ENCODE results near the gene FICD. TPM values are rescaled to one million over a fixed set of nuclear protein-coding genes. Genes with fewer than 3 reads are reported as not detected.

Gene FICD
- total and polyA plus RNA-seq, 3 donors from 2014 or later = 10.0 to 16.7 (median 10.5) TPM

GRCh38 chr12:108475396-108475795, 39.7 kb upstream of the FICD start:
- intact Hi-C loops (cut with DNase I; ENCODE audit: low total_unique reads) = no loop called here
- Histone ChIP-seq H3K4me1 (no peaks in the 10 kb centered on the region), H3K36me3 (ENCODE audit: low read depth, missing control alignments) (no peaks in the 10 kb centered on the region), H3K27me3 (no peaks in the 10 kb centered on the region), H3K27ac (no peak overlapping the region), H3K4me3 (no peak overlapping the region), H3K9me3 (no peaks in the 10 kb centered on the region)
- no peak for DNase-seq
- WGBS, 2 donors = 54 to 67% methylated on average over 2 of the region's 2 CpGs
- TF ChIP-seq POLR2A (IDR thresholded peaks at IDR 0.05) (no peak), CTCF (IDR thresholded peaks at IDR 0.05) (no peak)

GRCh38 chr12:108477055-108477880, 37.8 kb upstream of the FICD start:
- H3K36me3 ChIP-seq (ENCODE audit: low read depth, missing control alignments) = no peaks in the 10 kb centered on the region
- TF ChIP-seq CTCF (IDR thresholded peaks at IDR 0.05) (no peak), POLR2A (IDR thresholded peaks at IDR 0.05) (no peak)
- intact Hi-C loops (cut with DNase I; ENCODE audit: low total_unique reads) = no loop called here
- no peak overlapping the region for H3K4me3 ChIP-seq
- H3K4me1 ChIP-seq = no peaks in the 10 kb centered on the region
- no peaks in the 10 kb centered on the region for H3K9me3 ChIP-seq
- no peak overlapping the region for H3K27ac ChIP-seq
- no peaks in the 10 kb centered on the region for H3K27me3 ChIP-seq
- 49 to 68% methylated on average over 11 of the region's 11 CpGs for WGBS, 2 donors
- peak; percentile 57 for DNase-seq

GRCh38 chr12:108477881-108478259, 37.2 kb upstream of the FICD start:
- Histone ChIP-seq H3K27ac (no peak overlapping the region), H3K4me1 (no peaks in the 10 kb centered on the region), H3K27me3 (no peaks in the 10 kb centered on the region), H3K9me3 (no peaks in the 10 kb centered on the region), H3K36me3 (ENCODE audit: low read depth, missing control alignments) (no peaks in the 10 kb centered on the region), H3K4me3 (no peak overlapping the region)
- WGBS, 2 donors = 60 to 71% methylated on average over 6 of the region's 6 CpGs
- intact Hi-C loops (cut with DNase I; ENCODE audit: low total_unique reads) = no loop called here
- DNase-seq = no peak
- TF ChIP-seq CTCF (IDR thresholded peaks at IDR 0.05) (no peak), POLR2A (IDR thresholded peaks at IDR 0.05) (no peak)

GRCh38 chr12:108478611-108479206, 36.4 kb upstream of the FICD start:
- Histone ChIP-seq H3K36me3 (ENCODE audit: low read depth, missing control alignments) (no peaks in the 10 kb centered on the region), H3K4me3 (no peak overlapping the region), H3K9me3 (no peaks in the 10 kb centered on the region), H3K27ac (no peak overlapping the region), H3K4me1 (no peaks in the 10 kb centered on the region), H3K27me3 (no peaks in the 10 kb centered on the region)
- 56 to 57% methylated on average over 8 of the region's 8 CpGs for WGBS, 2 donors
- DNase-seq = no peak
- intact Hi-C loops (cut with DNase I; ENCODE audit: low total_unique reads) = no loop called here
- no peak for TF ChIP-seq POLR2A (IDR thresholded peaks at IDR 0.05)
- TF ChIP-seq CTCF (IDR thresholded peaks at IDR 0.05) = no peak

Data from testis (tissue), 3 donors.